HG02588 (cell line): ENCODE results near the gene CCL27.

Experiments used
- ATAC-seq: cut with Tn5 transposase; IDR thresholded peaks from one replicate; pipeline ENCODE4 v1.9.1; 2021; ENCODE audit warnings: mild to moderate bottlenecking, moderate library complexity; ENCODE audit not compliant: unreplicated experiment

The CCL27 gene

DNA sequence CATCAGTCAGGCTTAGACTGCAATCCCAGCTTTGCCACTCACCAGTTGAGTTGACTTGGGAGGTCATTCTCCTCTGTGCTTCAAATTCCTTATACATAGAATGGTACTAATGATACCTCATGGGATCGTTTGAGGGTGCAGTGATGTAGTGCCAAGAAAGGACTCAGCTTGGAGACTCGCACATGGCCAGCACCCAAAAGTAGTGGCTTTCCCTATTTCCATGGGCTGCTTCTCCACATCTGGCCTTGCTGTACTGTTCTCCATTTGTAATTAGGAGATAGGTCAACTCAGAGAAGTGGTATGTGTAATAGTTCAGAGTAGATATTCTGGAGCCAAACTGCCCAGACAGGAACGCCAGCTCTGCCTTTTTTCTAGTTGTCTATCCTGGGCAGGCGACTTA is 23.1 kb upstream of the CCL27 start:
- ATAC-seq = no peak

DNA sequence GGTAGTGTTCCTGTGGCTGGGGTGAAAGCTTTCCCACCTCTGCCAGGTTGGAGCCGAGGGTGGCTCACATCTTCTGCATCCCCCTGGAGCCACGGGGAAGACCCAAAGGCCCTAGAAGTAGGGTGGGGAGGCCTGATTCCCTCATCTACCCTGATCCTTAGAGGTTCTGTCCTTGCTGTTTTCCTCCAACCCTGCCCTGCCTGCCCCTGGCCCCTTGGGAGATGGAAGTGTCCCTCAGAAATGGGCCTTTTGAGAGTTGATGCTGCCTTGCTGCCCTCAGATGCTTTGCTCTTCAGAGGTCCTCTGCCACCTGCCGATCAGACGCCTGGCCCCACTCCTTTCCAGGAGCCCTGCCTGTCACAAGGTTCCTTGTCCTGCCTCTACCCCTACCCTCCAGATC is 22.4 kb upstream of the CCL27 start:
- no peak for ATAC-seq

DNA sequence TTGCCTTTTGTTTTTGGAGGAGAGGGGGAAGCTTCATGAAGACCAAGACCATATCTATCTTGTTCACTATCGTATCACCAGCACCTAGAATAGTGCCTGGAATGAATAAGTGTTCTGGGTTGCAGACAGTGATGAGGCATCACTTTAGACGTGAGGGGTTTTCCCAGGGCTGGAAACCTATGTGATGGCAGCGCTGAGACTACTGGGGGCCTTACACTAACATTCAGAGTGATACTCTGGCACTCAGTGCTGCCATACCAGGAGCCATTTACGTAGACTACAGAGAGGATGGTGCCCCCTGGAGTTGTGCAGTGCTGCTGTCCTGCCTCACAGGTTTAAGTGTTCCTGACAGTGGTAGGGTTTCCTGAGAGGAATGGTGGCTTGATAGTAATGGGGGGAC is 21.7 kb upstream of the CCL27 start:
- ATAC-seq = no peak

DNA sequence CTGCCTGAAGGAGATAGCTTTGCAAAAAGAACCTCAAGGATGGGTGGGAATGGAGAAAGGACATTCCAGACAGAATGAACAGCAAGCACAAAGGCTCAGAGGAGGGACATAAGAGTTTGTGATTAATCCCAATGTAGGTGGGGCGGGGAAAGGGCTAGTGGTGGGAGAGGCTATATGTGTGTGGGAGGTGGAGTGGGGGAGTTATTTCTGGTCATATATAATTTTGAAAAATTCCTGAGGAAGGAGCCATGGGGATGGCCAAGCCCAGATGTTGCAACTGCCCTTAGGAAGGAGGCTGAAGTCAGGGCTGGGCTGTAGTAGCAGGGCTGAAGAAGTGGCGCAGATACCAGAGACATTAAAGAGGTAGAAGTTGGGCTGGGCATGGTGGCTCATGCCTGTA is 13.4 kb upstream of the CCL27 start:
- ATAC-seq = no peak

DNA sequence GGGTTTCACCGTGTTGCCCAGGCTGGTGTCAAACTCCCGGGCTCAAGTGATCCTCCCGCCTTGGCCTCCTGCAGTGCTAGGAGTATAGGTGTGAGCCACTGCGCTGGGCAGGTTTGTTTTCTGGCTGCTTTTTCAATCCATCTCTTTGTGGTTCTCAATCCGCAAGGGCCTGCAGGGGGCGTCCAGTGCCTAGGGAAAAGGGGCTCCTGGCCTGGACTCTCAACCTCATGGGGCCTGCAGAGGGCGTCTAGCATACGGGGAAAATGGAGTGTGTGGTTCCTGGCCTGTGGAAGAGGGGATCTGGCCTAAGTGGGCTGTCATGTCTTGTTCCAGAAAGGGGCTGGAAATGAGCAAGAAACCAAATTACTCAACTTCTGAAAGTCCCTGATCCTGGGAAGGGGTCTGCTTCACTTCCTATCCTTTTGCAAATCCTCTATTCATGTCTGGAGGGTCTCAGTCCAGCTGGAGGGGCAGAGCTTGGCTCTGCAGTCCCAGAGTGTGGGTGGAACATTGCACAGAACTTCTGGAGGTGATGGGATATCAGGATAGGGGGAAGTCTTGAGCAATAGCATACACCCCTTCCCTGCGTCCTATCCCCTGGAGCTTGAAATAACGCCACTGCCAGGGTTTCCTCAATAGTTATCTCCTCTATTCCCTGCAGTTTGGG is 12.7 kb upstream of the CCL27 start:
- ATAC-seq = no peak

DNA sequence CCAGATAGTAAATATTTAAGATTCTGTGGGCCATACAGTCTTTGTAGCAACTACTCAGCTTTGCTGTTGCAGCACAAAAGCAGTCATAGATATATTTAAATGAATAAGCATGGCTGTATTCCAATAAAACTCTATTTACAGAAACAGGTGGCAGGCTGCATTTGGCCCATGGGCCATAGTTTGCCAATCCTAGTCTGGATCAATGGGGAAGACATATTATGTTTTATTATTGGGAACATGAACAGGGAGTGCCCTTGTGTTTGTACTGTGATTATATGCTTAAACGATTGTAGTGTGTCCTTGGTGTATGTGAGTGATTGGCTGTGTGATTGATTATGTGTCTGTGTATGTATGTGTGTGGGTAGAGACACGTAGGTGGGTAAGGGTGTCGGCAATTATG is 12.0 kb upstream of the CCL27 start:
- ATAC-seq = no peak

DNA sequence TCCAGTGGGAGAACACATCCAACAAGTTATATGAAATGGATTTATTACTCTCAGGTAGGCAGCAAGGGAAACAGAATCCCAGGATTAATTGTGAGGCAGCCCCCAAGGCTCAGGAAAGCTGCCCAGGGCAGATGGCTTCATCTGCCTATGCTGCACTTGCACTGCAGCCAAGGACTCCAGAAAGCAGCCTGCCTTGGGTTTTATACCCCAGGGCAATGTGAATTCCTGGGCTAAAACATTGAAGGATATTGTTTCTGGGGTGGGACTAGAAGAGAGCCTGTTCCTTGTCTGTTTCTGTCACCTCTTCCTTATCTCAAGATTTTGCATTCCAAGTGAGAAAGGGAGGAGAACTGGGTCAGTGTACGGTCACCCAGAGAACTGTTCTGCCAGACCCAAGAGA is 8.8 kb upstream of the CCL27 start:
- ATAC-seq = no peak

DNA sequence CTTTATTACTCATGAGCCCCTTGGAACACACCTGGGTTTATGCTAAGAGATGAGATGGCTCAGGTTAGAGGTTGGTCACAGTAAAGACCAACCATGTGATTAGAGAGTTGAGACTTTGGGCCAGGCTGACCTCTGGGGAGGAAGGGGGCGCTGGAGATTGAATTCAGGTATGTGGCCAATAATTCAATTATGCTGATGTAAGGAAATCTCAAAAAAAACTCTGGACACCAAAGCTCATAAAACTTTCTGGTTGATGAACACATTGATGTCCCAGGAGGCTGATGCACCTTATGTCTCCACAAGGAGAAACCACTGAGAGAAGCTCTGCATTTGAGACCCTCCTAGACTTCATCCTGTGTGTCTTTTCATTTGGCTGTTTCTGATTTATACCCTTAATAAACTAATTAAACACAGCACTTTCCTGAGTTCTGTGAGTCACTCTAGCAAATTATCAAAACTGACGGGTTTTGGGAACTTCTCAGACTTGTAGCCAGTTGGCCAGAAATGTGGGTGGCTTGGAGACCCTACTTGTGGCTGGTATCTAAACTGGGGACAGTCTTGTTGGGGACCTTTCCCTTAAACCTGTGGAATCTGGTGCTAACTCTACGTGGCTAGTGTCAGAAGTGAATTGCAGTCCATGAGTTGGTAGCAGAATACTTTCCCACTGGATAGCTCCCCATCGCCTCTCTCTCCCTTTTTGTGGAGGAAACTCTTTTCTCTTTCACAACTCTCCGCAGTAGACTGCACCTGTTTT is 7.5 kb upstream of the CCL27 start:
- no peak for ATAC-seq

DNA sequence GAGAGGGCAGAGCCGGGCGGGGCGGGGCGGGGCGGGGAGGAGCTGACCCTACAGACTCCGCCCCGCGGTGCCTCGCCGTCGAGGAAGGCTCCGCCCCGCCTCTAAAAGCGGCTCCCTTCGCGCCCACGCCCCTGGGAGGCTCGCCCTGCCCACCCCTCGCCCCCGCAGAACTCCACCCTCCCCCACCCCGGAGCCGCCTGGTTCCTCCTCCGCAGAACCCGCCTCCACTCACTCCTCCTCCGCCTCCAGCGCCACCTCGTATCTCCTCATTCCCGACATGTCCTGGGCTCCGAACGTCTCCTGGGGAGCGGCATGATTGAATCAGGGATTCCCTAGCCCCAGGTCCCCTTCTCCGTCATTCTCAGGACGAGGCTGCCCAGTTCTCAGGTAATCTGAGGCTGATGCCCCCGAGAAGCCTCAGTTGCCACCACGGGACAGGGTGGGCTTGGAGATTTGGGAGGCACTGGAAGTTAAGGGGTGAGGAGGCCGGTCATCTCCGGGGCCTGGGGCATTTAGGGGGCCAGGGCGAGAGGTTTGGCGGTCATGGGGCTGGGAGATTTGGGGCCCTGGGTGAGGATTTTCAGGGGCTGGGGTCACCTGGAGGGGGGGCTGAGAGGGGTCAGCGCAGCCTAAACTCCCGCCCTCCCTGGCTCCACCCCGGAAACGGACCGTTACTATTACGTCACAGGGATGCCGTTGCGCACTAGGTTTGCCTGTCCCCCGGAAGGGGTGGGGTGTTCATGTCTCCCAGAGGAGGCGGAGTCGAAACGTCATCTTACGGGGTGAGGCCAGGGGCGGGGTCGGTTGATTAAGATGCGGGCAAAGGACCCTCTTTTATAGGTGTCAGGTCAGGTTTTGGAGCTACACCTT is 3.2 kb upstream of the CCL27 start:
- peak; percentile 62 for ATAC-seq

DNA sequence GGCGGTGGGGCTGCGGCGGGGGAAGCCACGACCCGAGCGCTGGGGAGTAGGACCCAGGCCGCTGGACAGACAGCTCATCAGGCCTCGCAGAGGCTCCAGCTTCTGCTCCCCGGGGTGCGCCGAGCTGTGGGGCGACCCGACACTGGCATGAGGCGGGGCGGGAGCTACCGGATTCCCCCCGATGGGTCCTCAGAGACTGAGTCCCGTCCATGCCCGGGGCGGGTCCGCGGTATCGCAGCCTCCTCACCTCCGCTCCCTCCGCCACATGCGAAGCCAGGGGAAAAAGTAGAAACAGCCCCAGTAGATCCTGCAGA is 2.6 kb upstream of the CCL27 start:
- peak; percentile 19 for ATAC-seq

DNA sequence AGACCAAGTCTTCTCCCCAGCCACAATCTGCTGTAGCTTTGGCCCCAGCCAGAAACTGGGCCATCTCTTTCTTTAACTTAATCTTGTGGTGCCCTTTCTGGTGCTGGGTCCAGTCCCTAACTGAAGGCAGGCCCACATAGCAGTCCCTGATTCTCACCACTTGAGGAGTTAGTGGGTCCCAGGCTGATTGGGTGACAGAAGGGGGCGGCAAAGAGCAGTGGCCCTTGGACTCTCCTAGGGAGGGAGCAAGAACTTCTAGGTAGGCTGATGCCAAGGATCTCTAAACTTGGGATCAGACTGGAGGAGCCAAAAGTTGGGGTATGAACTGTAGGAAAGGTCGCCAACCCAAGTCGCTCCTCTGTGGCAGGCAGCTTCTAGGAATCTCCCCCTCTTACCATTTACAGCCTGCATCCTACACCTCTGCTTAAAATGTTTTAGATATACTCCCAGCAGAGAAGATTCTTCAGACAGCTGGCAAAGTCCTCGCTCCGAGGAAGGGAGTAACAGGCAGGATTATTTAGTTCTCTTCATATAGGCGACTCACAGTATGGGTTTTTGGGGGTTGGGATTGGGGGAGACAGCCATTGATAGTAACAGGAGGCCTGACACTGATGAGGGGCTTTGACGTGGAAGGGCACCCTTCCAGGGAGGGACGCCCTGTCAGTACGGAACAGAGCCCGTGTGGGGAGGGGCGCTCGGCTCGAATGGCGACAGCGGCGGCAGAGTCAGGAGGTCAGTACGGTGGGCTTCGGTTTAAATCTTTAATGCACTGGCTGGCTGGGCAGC is 2.0 kb upstream of the CCL27 start:
- ATAC-seq = peak; percentile 62

DNA sequence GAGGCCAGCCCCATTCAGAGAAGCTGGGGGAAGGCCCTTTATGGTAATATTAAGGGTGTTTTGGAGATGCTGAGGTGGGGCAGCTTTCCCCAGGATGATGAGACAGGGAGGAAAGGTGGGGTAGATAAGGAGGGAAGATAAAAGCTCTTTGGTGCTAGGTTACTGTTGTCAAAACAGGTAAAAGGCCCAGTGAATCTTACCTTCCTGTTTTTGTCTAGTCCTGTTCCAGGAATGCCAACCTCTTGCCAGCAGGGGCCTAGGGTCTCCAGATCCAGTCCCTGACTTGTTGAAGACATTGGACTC is 797 bp upstream of the CCL27 start:
- ATAC-seq = no peak

DNA sequence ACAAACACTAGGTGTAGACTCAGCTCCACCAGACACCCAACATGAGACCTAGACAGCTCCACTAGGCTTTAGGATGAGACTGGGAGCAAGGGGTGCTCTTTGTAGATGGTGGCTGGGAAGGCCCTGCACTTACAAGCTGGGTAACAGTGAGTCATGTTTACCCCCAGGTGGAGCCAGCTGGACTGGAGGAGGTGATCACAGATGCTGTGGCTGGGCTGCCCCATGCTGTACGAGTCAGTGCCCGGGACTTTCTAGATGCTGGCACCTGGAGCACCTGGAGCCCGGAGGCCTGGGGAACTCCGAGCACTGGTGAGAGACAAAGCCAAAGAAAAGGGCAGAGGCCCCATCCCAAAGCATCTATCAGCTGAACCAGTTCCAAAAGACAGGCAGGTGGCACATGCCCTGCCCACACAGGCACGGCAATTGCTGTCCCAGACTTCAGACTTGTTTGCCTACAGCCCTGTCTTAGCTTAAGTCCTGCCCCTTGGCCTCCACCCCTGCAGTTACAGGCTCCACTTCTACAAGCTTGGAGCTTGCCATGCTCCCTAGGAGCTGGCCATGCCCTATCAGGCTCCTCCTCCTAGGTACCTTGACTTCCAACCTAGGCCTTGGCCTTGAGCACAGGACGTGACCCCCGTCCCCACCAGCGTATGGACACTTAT is 2.7 kb downstream of the CCL27 start:
- no peak for ATAC-seq

DNA sequence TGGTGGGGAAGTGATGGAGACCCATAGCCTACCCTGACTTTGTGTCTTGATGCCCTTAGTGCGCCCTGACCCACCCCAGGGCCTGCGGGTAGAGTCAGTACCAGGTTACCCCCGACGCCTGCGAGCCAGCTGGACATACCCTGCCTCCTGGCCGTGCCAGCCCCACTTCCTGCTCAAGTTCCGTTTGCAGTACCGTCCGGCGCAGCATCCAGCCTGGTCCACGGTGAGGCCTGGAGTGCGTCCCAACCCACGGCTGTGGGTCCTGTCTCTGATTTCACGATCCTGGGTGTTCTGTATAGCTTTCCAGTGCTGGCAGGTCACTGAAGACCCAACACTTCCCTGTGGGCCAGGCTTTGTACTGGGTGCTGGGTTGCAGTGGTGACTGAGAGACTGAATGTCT is 4.0 kb downstream of the CCL27 start:
- ATAC-seq = no peak

DNA sequence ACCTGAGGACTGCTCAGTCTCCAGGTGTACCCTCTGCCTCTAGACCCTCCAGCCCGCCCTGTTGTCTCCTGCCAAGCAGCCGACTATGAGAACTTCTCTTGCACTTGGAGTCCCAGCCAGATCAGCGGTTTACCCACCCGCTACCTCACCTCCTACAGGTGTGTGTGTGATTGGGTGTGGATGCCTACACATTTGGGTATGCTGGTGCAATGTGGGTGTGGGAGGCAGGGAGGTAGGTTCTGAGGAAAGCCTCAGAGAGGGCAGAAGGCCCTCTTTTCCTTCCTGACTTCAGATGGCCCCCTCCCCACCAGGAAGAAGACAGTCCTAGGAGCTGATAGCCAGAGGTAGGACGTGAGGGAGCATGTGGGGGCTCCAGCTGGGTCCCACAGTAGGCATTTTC is 5.5 kb downstream of the CCL27 start:
- ATAC-seq = no peak

DNA sequence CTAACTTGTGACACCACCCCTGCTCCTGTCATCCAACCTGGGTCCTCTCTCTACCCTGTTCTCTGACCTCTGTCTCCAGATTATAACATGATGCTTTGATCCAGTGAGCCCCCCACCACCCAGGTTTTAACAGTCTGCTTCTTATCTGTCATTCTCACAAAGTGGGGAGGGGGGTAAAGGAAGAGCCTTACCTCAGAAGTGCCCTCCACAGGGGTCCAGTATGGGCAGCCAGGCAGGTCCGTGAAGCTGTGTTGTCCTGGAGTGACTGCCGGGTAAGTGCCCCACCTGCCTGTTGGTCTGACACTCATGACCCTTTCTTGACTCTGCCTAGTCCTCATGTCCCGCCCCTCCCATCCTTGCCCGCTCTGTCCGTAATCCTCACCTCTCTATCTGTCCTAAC is 7.1 kb downstream of the CCL27 start:
- ATAC-seq = no peak

DNA sequence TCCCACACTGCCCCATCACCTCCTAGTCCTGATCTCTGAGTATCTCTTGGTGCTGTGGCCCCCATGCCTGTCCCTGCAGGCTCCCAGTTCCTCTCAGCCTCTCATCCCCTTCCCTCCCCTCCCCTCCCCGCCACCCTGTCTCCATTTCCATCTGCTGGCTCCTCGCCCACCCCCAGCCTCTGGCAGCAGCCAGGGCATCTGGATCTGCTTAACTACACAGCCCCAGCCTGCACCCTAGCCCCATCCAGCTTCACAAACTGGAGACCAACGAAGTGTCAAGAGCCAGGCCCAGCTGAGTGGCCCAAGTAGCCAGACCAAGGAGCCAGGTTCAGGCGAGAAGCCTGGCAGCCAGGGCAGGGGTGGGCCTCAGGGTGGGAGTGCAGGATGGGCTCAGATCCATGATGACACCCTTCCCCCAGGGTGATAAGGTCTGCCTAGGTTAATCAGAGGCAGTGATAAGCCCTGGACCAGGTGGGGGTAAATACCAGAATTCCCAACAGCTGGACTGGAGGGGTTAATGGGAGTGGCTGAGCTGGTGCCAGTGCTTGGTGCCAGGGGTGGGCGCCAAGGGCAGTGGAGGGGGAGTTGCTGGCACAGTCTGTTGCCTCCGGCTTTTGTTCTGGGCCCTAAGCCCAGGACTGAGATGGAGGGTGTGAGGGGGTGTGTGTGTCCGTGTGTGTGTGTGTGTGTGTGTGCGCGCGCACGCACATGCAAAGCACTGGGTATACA is 8.0 kb downstream of the CCL27 start:
- ATAC-seq = no peak

DNA sequence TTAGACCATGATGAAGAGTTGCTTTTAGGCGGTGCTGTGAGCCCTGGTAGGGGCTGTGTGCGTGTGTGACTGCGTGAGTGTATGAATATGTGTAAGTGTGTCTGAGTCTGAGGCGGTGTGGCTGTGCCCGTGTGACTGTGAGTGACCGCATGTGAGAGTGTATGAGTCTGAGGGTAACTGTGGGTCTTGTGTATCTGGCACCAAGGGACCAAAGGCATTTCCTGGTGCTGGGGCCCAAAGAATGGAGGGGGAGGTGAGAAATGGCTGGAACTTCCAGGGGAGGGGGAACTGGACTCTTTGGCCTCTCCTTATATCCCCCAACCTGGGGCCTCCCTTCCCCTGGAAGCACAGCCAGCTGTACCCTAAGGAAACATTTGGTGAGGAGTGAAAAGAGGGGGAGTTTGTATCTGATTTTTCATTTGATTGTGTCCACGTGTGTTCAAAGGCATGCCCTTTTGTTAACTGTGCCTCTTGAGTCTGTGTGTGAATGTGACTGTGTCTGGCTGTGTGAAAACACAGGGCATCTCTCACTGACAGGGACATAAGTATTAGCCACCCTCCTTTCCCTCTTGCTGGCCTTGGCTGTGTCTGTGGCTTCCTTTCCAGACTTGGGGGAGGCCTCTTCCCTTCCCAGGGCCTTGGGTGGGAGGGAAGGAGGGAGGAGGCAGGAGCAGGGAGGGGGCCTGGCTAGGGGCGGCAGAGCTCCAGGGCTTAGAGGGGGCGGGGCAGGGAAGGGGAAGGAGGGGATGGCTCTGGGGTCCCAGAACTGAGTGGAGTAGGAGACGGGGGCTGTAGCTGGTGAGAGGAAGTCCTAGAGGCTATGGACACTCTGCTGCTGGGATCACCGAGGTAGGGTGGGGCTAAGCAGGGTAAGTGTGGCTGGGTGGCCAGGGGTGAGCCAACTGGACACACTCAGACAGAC is 9.0 kb downstream of the CCL27 start:
- no peak for ATAC-seq

DNA sequence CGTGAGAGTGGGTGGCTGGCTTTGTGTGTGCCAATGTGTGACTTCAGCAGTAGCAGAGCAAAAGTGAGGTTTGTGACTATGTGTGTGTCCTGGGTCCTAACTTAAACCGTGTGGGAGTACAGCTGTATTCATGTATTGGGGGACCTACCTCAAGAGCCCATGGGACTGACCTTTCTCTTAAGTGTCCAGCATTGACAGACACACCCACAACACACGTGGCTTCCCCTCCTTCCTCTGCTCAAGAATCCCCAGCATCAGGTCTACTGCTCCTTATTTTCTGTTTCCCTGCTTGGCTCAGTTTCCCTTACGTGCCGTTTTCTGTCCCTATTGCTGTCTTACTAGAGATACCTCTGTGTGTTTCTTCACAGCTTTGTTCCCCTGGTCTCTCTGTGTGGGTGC is 9.9 kb downstream of the CCL27 start:
- ATAC-seq = no peak
